Activated CD4-positive, alpha-beta memory T cell treated with anti-CD3 and anti-CD28 coated beads for 36 hours (primary cell): ENCODE measurements around the gene TFAP2A. TPM values are rescaled to one million over a fixed set of nuclear protein-coding genes. Genes with fewer than 3 reads are reported as not detected.

Experiments
- CTCF ChIA-PET: fragments of 350-600 bp; sonication (Branson Sonifier 250); formaldehyde crosslinking; loops from one replicate; lab custom pipeline; 2021; ENCODE audit warnings: antibody characterized with exemption, inconsistent platforms; lab: Charles Lee
- POLR2A ChIA-PET: fragments of 350-600 bp; sonication (Branson Sonifier 250); formaldehyde crosslinking; loops from one replicate; lab custom pipeline; 2021; ENCODE audit warnings: antibody characterized with exemption; lab: Charles Lee
- DNase-seq: peaks from one replicate; pipeline ENCODE4 v3.0.0-alpha.2; 2020
- H3K27ac Mint-ChIP-seq: one replicate; pipeline ENCODE4 v1.8.0; 2021; ENCODE audit warnings: mixed read lengths
- H3K27me3 Mint-ChIP-seq: one replicate; pipeline ENCODE4 v1.8.0; 2021; ENCODE audit warnings: mixed read lengths
- H3K36me3 Mint-ChIP-seq: one replicate; pipeline ENCODE4 v1.8.0; 2021; ENCODE audit warnings: mixed read lengths
- H3K4me1 Mint-ChIP-seq: one replicate; pipeline ENCODE4 v1.8.0; 2021; ENCODE audit warnings: low read depth, mixed read lengths
- H3K4me3 Mint-ChIP-seq: one replicate; pipeline ENCODE4 v1.8.0; 2021; ENCODE audit warnings: mild to moderate bottlenecking, mixed read lengths
- H3K9me3 Mint-ChIP-seq: one replicate; pipeline ENCODE4 v1.8.0; 2021; ENCODE audit warnings: mixed read lengths
- intact Hi-C: fragments of 100-400 bp; cut with micrococcal nuclease; formaldehyde crosslinking; loops from one replicate; pipeline ENCODE4 v1.15.1; 2023
- total RNA-seq, 2 experiments: library from RNA; stranded (reverse); gene quantifications; one replicate each; pipeline ENCODE4 v1.2.3, GENCODE V29; 2021

TFAP2A gene
- total RNA-seq, 2 experiments from 2014 or later = 0.21 TPM; not detected in 1

DNA sequence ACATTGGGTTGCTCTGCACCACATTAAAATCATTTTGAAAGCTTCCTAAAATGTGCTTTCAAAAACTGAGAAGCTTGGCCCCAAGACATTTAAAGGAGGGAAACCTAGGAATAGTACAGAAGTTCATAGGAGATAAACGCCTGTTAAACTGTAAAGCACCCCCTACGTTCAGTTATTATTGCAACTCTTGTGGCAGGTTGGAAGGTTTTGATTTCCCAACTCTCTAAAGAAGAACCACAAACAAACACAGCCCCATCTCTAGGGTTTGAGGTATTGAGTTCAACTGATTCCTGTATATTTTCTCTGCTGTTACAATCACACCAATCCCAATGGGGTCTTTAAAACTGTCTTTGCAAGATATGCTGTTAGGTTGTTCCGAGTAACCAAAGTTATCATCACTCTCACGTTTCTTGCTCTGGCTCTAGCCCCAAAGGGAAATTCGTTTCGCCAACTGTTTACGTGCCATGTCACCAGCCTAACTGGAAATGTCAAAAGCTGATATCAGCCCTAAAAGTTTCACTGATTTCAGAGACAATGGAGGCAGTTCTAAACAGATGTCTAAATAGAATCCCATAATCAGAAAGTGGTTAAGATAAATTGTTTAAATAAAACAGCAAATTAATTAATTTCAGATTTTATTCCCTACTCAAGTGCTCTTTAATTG is 12.1 kb downstream of the TFAP2A start:
- ChIA-PET POLR2A (no interaction called here), CTCF (no interaction called here)
- intact Hi-C loops = loop anchor here (10.0 kb wide), 1 partner anchor 322 kb away; the partner anchor contains the start of gene TMEM14C
- peaks cover 6% of the 10 kb centered on the region for H3K36me3 Mint-ChIP-seq
- H3K4me3 Mint-ChIP-seq = no peak overlapping the region
- H3K27me3 Mint-ChIP-seq = peaks cover 55% of the 10 kb centered on the region
- H3K4me1 Mint-ChIP-seq = peaks cover 10% of the 10 kb centered on the region
- no peak overlapping the region for H3K27ac Mint-ChIP-seq
- peaks cover 15% of the 10 kb centered on the region for H3K9me3 Mint-ChIP-seq
- DNase-seq = no peak

DNA sequence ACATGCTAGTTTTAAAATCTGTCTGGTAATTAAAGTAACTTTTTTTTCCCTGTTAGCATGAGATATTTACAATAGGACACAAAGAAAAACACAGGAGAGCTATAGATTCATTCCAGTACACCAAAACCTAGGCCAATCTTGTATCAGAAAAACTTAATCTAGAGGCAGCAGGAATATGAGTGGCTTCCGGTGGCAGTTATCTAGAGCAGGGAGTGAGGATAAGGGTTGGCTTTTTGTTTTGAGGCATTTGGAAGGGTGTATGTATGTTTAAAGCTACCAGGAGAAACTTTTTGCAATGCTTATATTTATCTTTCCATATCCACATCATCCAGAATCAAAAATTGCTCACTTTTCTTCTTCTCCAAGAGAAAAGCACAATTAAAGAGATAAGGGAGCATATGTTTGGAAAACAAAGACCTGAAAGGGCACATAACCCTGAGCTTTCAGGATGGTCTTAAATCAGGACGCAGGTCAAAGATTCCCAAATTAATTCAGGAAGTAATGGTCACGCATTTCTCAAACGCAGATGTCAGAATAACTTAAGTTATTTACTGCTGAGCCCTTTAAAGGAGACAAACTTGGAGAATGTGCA is 13.1 kb downstream of the TFAP2A start:
- intact Hi-C loops = loop anchor here (10.0 kb wide), 1 partner anchor 323 kb away; the partner anchor contains the start of gene TMEM14C
- ChIA-PET CTCF (no interaction called here), POLR2A (no interaction called here)
- H3K27ac Mint-ChIP-seq = no peak overlapping the region
- peaks cover 52% of the 10 kb centered on the region for H3K27me3 Mint-ChIP-seq
- H3K36me3 Mint-ChIP-seq = peaks cover 6% of the 10 kb centered on the region
- no peak for DNase-seq
- peaks cover 10% of the 10 kb centered on the region for H3K4me1 Mint-ChIP-seq
- no peak overlapping the region for H3K4me3 Mint-ChIP-seq
- peaks cover 15% of the 10 kb centered on the region for H3K9me3 Mint-ChIP-seq

DNA sequence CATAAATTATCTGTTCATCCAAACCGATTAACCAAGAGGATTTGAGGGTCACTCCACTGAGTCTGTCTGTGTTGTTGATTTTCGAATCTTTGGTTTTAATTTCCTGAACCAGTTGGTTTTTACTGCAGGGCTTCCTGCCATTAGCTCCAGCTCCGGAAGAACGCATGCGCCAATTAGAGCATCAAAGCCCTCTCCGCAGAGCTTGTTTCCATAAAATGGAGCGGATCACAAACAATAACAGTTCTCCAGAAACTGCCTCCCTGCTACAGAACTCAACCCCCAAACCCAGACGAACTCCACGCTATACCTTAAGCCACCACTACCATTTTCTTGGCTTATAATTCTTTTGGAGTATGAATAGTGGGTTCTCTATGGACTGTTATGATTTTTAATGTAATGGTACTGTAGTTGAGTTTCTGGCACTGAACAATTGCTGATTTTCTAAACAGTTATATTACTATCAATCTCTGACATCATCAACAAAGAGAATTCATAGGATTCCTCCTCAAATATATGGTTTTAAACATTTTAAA is 13.8 kb downstream of the TFAP2A start:
- POLR2A ChIA-PET = no interaction called here

DNA sequence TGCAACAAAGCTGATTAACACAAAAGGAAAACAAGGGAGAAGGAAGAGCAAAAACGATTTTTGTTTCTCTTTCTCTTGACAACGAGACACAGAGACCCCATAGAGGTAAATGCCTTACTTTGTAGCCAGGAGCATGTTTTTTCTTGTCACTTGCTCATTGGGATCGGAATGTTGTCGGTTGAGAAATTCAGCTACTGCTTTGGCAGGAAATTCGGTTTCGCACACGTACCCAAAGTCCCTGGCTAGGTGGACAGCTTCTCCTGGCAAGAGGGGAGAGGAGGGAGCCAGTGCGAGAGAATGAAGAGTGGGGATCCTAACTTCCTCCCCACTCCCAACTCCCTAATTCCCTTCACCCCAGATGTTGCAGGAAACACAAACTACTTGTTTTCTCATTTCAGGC is 14.5 kb downstream of the TFAP2A start:
- Mint-ChIP-seq H3K36me3 (peaks cover 6% of the 10 kb centered on the region), H3K4me1 (peaks cover 10% of the 10 kb centered on the region), H3K4me3 (no peak overlapping the region), H3K27ac (no peak overlapping the region), H3K9me3 (peaks cover 7% of the 10 kb centered on the region), H3K27me3 (peaks cover 54% of the 10 kb centered on the region)
- DNase-seq = no peak
- POLR2A ChIA-PET = no interaction called here
- CTCF ChIA-PET = interaction anchor here (1.2 kb wide), 1 partner anchor 9 kb away, joined by 3 read pairs; no protein-coding TSS in a partner anchor
- intact Hi-C loops = loop anchor here (10.0 kb wide), 1 partner anchor 324 kb away; the partner anchor contains the start of gene TMEM14C

More for the DNA sequence above, 13.8 kb downstream of the TFAP2A start:
- peaks cover 10% of the 10 kb centered on the region for H3K4me1 Mint-ChIP-seq
- CTCF ChIA-PET = interaction anchor here (1.2 kb wide), 1 partner anchor 8 kb away, joined by 3 read pairs; no protein-coding TSS in a partner anchor
- intact Hi-C loops = loop anchor here (10.0 kb wide), 1 partner anchor 324 kb away; the partner anchor contains the start of gene TMEM14C
- H3K27ac Mint-ChIP-seq = no peak overlapping the region
- H3K27me3 Mint-ChIP-seq = peaks cover 50% of the 10 kb centered on the region
- H3K4me3 Mint-ChIP-seq = no peak overlapping the region
- H3K36me3 Mint-ChIP-seq = peaks cover 6% of the 10 kb centered on the region
- DNase-seq = no peak
- H3K9me3 Mint-ChIP-seq = peaks cover 14% of the 10 kb centered on the region

DNA sequence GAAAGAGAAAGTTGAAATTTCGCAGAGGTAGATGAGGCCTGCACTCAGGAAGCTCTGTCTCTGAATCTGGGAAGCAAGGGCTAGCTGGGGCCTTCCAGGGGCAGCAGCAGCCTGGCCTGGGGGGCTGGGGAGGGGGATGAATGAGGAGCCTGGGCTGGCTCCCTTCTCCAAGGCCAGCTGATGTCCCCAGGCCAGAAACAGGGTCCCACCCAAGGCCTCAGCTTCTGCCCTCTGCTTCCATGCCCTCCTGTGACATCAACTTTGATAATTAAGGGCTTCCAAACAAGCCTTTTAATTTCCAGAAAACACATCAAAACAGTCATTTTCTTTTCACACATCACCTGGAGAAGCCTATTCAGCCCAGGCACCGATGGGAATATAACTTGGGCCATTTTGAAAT is 15.4 kb downstream of the TFAP2A start:
- intact Hi-C loops = no loop called here
- Mint-ChIP-seq H3K27me3 (peaks cover 61% of the 10 kb centered on the region), H3K36me3 (peaks cover 5% of the 10 kb centered on the region), H3K27ac (no peak overlapping the region), H3K9me3 (peaks cover 4% of the 10 kb centered on the region), H3K4me3 (no peak overlapping the region), H3K4me1 (peaks cover 9% of the 10 kb centered on the region)
- POLR2A ChIA-PET = no interaction called here
- DNase-seq = no peak
- CTCF ChIA-PET = no interaction called here

DNA sequence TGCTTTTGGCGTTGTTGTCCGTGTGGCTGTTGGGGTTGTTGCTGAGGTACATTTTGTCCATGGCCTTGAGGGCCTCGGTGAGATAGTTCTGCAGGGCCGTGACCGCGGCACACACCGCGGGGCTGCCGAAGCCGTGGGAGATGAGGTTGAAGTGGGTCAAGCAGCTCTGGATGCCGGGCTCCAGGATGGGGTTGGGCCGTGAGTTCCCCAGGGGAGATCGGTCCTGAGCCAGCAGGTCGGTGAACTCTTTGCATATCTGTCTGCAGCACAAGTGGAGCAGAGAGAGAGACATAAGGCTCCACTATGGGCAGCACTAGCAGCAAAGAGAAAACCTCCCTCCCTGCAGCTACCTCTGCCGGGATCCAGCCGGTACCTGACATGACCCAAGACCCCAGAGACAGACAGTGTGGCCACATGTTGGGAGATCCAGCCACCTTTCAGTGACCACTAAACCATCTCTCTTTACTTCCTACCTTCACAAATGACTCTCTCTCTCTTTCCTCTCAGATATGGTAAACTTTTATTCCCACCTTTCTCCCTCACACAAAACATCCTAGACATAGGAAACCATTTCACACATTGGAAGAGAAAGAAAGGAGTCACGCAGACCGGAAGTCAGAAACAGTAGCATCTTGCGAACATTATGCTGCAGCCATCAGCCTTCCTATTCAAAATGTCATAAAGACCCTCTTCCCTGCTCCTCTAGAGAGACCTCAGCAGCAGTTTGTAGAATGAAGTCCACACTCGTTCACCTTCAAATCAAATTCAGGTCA is 16.2 kb downstream of the TFAP2A start:
- H3K36me3 Mint-ChIP-seq = peaks cover 4% of the 10 kb centered on the region
- peaks cover 68% of the 10 kb centered on the region for H3K27me3 Mint-ChIP-seq
- intact Hi-C loops = no loop called here
- peaks cover 4% of the 10 kb centered on the region for H3K9me3 Mint-ChIP-seq
- ChIA-PET POLR2A (no interaction called here), CTCF (no interaction called here)
- DNase-seq = no peak
- no peak overlapping the region for H3K4me3 Mint-ChIP-seq
- no peak overlapping the region for H3K27ac Mint-ChIP-seq
- peaks cover 6% of the 10 kb centered on the region for H3K4me1 Mint-ChIP-seq

DNA sequence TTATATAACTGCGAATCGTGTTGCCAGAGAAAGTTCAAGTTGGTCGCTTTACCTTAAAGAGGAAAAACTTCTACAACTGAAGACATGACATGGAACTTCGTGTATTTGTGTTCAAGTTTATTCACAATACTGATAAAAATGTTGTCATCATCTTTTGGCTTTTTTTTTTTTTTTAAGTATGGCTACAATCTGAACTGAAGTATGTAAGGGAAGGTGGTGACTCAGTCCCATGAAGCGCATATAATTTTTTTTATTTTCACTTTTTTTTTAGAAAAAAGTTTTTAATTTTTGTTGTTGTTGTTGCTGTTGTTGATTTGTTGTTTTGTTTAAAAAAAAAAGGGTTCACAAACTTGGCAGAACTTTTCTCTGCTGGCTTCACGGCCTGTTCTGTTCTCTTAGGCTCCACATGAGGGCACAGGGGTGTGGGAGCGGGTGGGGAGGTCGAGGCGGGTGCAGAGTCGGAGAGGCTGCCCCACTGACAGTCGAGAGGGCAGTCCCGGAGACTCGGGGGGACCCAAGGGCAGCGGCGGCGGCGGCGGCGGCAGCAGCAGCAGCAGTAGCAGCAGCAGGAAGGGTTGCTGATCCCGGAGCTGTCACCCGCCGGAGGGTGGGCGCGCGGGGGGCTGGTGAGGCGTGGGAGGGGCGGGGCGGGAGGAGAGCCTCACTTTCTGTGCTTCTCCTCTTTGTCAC is 17.0 kb downstream of the TFAP2A start:
- ChIA-PET POLR2A (no interaction called here), CTCF (no interaction called here)
- Mint-ChIP-seq H3K9me3 (peaks cover 4% of the 10 kb centered on the region), H3K27ac (no peak overlapping the region), H3K36me3 (peaks cover 7% of the 10 kb centered on the region), H3K4me3 (no peak overlapping the region), H3K4me1 (no peaks in the 10 kb centered on the region), H3K27me3 (peaks cover 75% of the 10 kb centered on the region)
- DNase-seq = no peak
- intact Hi-C loops = no loop called here

DNA sequence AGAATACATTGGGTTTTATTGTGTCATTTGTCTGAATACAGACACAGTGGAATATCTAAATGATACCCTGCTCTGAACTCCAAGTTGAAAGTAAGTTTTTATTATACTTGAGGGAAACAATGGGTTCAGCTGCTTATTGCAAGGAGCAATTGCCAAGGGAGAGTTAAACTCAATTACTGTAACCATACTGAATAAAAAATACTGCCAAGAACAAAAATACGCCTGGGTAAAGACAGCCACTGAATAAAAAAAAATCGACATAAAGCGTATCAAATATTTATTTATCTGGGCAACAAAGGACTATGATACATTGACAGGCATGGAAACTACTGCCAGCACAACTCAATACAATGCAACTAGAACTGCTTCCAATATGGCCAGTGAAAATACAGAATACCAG is 18.1 kb downstream of the TFAP2A start:
- H3K27ac Mint-ChIP-seq = no peak overlapping the region
- ChIA-PET CTCF (interaction anchor here (0.7 kb wide), 2 partner anchors 14 to 1406 kb away, joined by 3 read pairs; no protein-coding TSS in a partner anchor), POLR2A (no interaction called here)
- H3K9me3 Mint-ChIP-seq = peaks cover 3% of the 10 kb centered on the region
- no peak overlapping the region for H3K4me3 Mint-ChIP-seq
- H3K27me3 Mint-ChIP-seq = peaks cover 77% of the 10 kb centered on the region
- peaks cover 13% of the 10 kb centered on the region for H3K36me3 Mint-ChIP-seq
- intact Hi-C loops = no loop called here
- H3K4me1 Mint-ChIP-seq = no peaks in the 10 kb centered on the region
- DNase-seq = no peak

DNA sequence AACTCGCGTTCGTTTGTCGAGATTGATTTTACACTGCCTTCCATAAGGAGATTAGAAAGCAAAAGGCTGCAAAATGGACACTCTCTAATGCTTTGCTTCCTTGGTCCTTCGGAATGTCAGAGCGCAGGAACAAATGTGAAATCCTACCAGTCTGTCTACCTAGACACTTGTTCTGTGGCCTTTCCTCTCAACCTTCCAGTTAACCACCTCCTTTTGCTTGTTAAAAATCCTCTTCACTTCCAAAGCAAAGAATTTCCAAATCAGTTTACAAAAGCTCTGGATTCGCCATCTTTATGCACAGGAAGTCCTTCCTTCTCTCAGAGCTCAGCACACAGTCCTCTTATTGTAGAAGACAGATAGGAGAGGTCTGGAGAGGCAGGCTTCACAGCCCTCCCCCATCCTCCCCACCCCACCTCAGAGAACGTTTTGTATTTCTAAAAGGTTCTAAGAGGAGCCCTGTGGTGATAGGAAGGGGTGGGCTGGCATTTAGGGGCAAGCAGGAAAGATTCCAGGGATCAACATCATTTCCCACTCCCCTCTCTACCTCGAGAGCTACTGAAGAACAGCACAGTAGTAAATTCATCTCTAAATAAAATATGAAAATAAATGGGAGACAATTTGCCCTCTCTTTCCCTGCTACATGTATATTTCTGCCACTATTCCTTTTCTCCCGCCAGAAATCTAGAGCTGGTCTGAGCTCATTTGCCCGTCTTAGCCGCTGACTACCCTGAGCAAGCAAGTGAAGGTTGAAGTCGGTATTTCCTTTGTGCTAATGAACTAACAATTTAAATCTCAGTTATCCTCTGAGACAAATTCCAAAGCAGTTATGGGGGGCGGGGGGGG is 18.9 kb downstream of the TFAP2A start:
- intact Hi-C loops = no loop called here
- DNase-seq = no peak
- no peaks in the 10 kb centered on the region for H3K9me3 Mint-ChIP-seq
- H3K27me3 Mint-ChIP-seq = peaks cover 80% of the 10 kb centered on the region
- ChIA-PET CTCF (interaction anchor here (0.7 kb wide), 1 partner anchor 14 kb away, joined by 3 read pairs; no protein-coding TSS in a partner anchor), POLR2A (no interaction called here)
- peaks cover 15% of the 10 kb centered on the region for H3K36me3 Mint-ChIP-seq
- no peak overlapping the region for H3K4me3 Mint-ChIP-seq
- H3K27ac Mint-ChIP-seq = no peak overlapping the region
- no peaks in the 10 kb centered on the region for H3K4me1 Mint-ChIP-seq

DNA sequence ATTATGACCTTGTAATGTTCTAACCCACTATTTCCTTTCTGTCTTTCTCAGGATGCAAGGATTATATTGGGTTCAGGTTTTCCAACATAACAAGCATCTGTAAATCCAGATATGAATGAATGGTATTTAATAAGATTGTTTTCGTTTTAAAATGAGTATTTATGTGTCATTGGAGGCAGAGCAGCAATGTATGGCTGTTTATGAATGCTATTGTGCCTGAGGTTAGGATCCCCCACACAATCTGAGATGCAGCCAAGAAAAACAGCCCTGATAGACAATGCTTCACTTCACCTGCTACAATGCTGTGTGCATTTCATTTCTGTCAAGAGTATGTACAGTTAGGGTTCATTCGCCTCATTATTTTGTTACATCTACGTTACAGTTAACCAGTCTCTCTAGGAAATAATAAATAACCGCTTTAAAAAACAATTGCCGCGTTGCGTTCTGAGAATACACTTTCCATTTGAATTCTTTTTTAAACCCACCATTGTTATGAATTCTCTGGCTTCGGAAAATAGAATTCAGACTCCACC is 19.6 kb downstream of the TFAP2A start:
- intact Hi-C loops = no loop called here
- Mint-ChIP-seq H3K36me3 (peaks cover 15% of the 10 kb centered on the region), H3K4me3 (no peak overlapping the region), H3K4me1 (no peaks in the 10 kb centered on the region), H3K27ac (no peak overlapping the region), H3K27me3 (peaks cover 81% of the 10 kb centered on the region), H3K9me3 (peaks cover 2% of the 10 kb centered on the region)
- DNase-seq = no peak
- ChIA-PET POLR2A (no interaction called here), CTCF (no interaction called here)
